Stomach (tissue), 4 donors: ENCODE data around the gene VAMP2.
"Not testable (repeated sequence)": the region's sequence is repeated elsewhere in the genome, so short reads cannot be mapped to it uniquely, and the experiment has no call there.

Experiments
- POLR2A ChIP-seq, 4 donors: fragments of 450-650 bp; IDR thresholded peaks; one replicate each; pipeline ENCODE4 v1.6.1; 2016; ENCODE audit warnings: antibody characterized with exemption in 4 of 4, control low read depth in 2 of 4, mild to moderate bottlenecking in 1 of 4, moderate library complexity in 1 of 4
- POLR2AphosphoS5 ChIP-seq, 3 donors: sonication (generic); formaldehyde crosslinking; IDR thresholded peaks; one replicate each; pipeline ENCODE4 v1.6.1; 2016; ENCODE audit warnings: antibody characterized with exemption in 3 of 3
- TF ChIP-seq, protein P1 (sequence below), 7 experiments: fragments of 450-650 bp in 4 of 7; fragments of 200-600 bp in 3 of 7; sonication (generic) in 3 of 7; IDR thresholded peaks; one replicate each; pipeline ENCODE4 v1.5.1; 2016 to 2019; ENCODE audit warnings: antibody characterized with exemption in 7 of 7, control low read depth in 2 of 7, mild to moderate bottlenecking in 1 of 7

DNA sequence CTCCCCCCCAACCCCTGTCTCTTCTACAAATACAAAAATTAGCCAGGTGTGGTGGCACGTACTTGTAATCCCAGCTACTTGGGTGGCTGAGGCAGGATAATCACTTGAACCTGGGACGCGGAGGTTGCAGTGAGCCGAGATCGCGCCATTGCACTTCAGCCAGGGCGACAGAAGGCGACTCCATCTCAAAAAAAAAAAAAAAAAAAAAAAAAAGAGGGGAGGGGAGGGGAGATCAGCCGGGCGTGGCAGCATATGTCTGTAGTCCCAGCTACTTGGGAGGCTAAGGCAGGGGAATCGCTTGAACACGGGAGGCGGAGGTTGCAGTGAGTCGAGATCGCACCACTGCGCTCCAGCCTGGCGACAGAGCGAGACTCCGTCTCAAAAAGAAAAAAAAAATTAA, 7.4 kb upstream of the VAMP2 start:
- not testable (repeated sequence) for TF ChIP-seq POLR2A, POLR2AphosphoS5 (IDR thresholded peaks at IDR 0.05)
- TF ChIP-seq, protein P1, sequence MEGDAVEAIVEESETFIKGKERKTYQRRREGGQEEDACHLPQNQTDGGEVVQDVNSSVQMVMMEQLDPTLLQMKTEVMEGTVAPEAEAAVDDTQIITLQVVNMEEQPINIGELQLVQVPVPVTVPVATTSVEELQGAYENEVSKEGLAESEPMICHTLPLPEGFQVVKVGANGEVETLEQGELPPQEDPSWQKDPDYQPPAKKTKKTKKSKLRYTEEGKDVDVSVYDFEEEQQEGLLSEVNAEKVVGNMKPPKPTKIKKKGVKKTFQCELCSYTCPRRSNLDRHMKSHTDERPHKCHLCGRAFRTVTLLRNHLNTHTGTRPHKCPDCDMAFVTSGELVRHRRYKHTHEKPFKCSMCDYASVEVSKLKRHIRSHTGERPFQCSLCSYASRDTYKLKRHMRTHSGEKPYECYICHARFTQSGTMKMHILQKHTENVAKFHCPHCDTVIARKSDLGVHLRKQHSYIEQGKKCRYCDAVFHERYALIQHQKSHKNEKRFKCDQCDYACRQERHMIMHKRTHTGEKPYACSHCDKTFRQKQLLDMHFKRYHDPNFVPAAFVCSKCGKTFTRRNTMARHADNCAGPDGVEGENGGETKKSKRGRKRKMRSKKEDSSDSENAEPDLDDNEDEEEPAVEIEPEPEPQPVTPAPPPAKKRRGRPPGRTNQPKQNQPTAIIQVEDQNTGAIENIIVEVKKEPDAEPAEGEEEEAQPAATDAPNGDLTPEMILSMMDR (IDR thresholded peaks at IDR 0.05), result not testable (repeated sequence)
